ENCODE results near the gene LRRC56. TPM values are rescaled to one million over a fixed set of nuclear protein-coding genes. Genes with fewer than 3 reads are reported as not detected.

Gene LRRC56
- total and polyA plus RNA-seq, 2 of the 13 experiments (the other 11 are each of a cell fraction or from before 2014, with no cell fraction given) = 0.11 to 0.29 TPM

- TF ChIP-seq ZFP36 (IDR thresholded peaks at IDR 0.05; ENCODE audit: borderline replicate concordance, low read depth, low read length, partially characterized antibody) = no peak
- no peak for TF ChIP-seq ZNF382 (CRISPR knock-in tag; IDR thresholded peaks at IDR 0.05; ENCODE audit: borderline replicate concordance)
- no peak; the same call in 1 of the 2 replicates for TF ChIP-seq STAG1 (CRISPR knock-in tag; IDR thresholded peaks at IDR 0.05)
- no peak for TF ChIP-seq U2AF2 (IDR thresholded peaks at IDR 0.05; ENCODE audit: low read depth, low read length)
- no peak for TF ChIP-seq BORCS8-MEF2B (CRISPR knock-in tag; IDR thresholded peaks at IDR 0.05)
- no peak for TF ChIP-seq CAMTA2 (CRISPR knock-in tag; IDR thresholded peaks at IDR 0.05; ENCODE audit: borderline replicate concordance)
- 0 out of 2 replicates have a peak, but pooled peaks have one; percentile 35 for TF ChIP-seq ZXDC (CRISPR knock-in tag; IDR thresholded peaks at IDR 0.05)
- TF ChIP-seq ZNF432 (CRISPR knock-in tag; IDR thresholded peaks at IDR 0.05; ENCODE audit: borderline replicate concordance) = no peak
- TF ChIP-seq KLF9 (CRISPR knock-in tag; IDR thresholded peaks at IDR 0.05; ENCODE audit: low read depth) = no peak
- no peak for TF ChIP-seq ZNF329 (CRISPR knock-in tag; IDR thresholded peaks at IDR 0.05; ENCODE audit: low read depth)
- peak; percentile 85 for TF ChIP-seq HNRNPL (IDR thresholded peaks at IDR 0.05; ENCODE audit: low read depth, low read length)
- TF ChIP-seq ATF3 (CRISPR knock-in tag; IDR thresholded peaks at IDR 0.05) = no peak
- no peak for TF ChIP-seq ZNF253 (CRISPR knock-in tag; IDR thresholded peaks at IDR 0.05; ENCODE audit: borderline replicate concordance)
- peak; percentile 52; the same call in 1 of the 2 replicates for TF ChIP-seq ZKSCAN8 (CRISPR knock-in tag; IDR thresholded peaks at IDR 0.05; ENCODE audit: borderline replicate concordance)
- peak; percentile 47 for TF ChIP-seq ASH2L (IDR thresholded peaks at IDR 0.05; ENCODE audit: insufficient read length, low read depth, low read length)
- TF ChIP-seq NR1H2 (CRISPR knock-in tag; IDR thresholded peaks at IDR 0.05; ENCODE audit: borderline replicate concordance, low read depth) = no peak
- TF ChIP-seq ISL2 (CRISPR knock-in tag; IDR thresholded peaks at IDR 0.05) = 0 out of 2 replicates have a peak, but pooled peaks have one; percentile 39
- TF ChIP-seq ZEB1 (IDR thresholded peaks at IDR 0.05; ENCODE audit: insufficient replicate concordance, low read depth) = peak; percentile 61
- no peak for TF ChIP-seq ZNF577 (CRISPR knock-in tag; IDR thresholded peaks at IDR 0.05; ENCODE audit: borderline replicate concordance, low read depth)
- TF ChIP-seq KMT2B (CRISPR knock-in tag; IDR thresholded peaks at IDR 0.05) = no peak
- no peak for TF ChIP-seq ZC3H13 (CRISPR knock-in tag; IDR thresholded peaks at IDR 0.05)
- no peak for TF ChIP-seq ATM (IDR thresholded peaks at IDR 0.05; ENCODE audit: borderline replicate concordance)
- 0 out of 2 replicates have a peak, but pooled peaks have one; percentile 14 for TF ChIP-seq HMGXB3 (CRISPR knock-in tag; IDR thresholded peaks at IDR 0.05; ENCODE audit: borderline replicate concordance)
Measured at GRCh38 chr11:561148-562003, 24.0 kb downstream of the LRRC56 start (continued).
